HG03139 (cell line): Measurements from ENCODE around the gene KIAA0825.

ENCODE experiments used
- ATAC-seq: cut with Tn5 transposase; IDR thresholded peaks from one replicate; pipeline ENCODE4 v1.9.1; 2021; ENCODE audit not compliant: unreplicated experiment

KIAA0825 gene

DNA sequence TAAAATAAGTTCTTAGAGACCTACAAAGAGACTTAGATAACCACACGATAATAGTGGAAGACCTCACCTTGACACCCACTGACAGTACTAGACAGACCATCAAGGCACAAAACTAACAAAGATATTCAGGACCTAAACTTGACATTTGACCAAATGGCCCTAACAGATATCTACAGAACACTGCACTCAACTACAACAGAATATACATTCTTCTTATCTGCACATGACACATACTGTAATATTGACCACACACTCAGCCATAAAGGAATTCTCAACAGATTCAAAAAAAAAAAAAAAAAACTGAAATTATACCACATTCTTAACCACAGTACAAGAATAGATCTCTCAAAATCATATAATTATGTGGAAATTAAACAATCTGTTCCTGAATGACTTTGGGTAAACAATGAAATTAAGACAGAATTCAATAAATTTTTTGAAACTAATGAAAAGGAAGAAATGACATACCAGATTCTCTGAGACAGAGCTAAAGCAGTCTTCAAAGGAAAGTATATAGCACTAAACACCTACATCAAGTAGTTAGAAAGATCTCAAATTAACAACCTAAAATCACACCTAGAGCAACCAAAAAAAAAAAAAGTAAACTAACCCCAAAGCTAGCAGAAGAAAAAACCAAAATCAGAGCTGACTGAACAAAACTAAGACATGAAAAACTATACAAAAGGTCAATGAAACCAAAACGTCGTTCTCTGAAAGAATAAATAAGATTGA is 514.7 kb downstream of the KIAA0825 start:
- ATAC-seq: no peak
